Glomerular visceral epithelial cell (primary cell): ENCODE measurements around the gene IFI27L1.

Experiments used
- DNase-seq: peaks from one replicate; pipeline ENCODE4 v3.0.0-alpha.2; 2016; ENCODE audit errors: extremely low spot score

IFI27L1 gene

GRCh38 chr14:94113908-94114588, 32.9 kb downstream of the IFI27L1 start:
- peak; percentile 14 for DNase-seq

GRCh38 chr14:94114589-94115057, 33.5 kb downstream of the IFI27L1 start:
- DNase-seq = no peak

- DNase-seq = no peak
Observed at GRCh38 chr14:94115058-94115591, 34.0 kb downstream of the IFI27L1 start.

GRCh38 chr14:94115631-94116030, 34.5 kb downstream of the IFI27L1 start:
- DNase-seq = no peak

GRCh38 chr14:94116701-94117100, 35.6 kb downstream of the IFI27L1 start:
- DNase-seq = no peak

GRCh38 chr14:94117856-94118255, 36.7 kb downstream of the IFI27L1 start:
- DNase-seq = no peak

GRCh38 chr14:94119071-94119470, 38.0 kb downstream of the IFI27L1 start:
- no peak for DNase-seq

- no peak for DNase-seq
Observed at GRCh38 chr14:94120667-94121340, 39.7 kb downstream of the IFI27L1 start.

- DNase-seq = no peak
Observed at GRCh38 chr14:94121485-94121884, 40.4 kb downstream of the IFI27L1 start.

- no peak for DNase-seq
Observed at GRCh38 chr14:94122438-94122837, 41.3 kb downstream of the IFI27L1 start.

- no peak for DNase-seq
Observed at GRCh38 chr14:94123296-94123695, 42.2 kb downstream of the IFI27L1 start.

- DNase-seq = peak; percentile 61
Observed at GRCh38 chr14:94123868-94124267, 42.8 kb downstream of the IFI27L1 start.

GRCh38 chr14:94124582-94125377, 43.7 kb downstream of the IFI27L1 start:
- no peak for DNase-seq

- DNase-seq = no peak
Observed at GRCh38 chr14:94125659-94126418, 44.7 kb downstream of the IFI27L1 start.

- DNase-seq = no peak
Observed at GRCh38 chr14:94126419-94126677, 45.2 kb downstream of the IFI27L1 start.

GRCh38 chr14:94126800-94127199, 45.7 kb downstream of the IFI27L1 start:
- no peak for DNase-seq

- no peak for DNase-seq
Observed at GRCh38 chr14:94127330-94127729, 46.2 kb downstream of the IFI27L1 start.

GRCh38 chr14:94128216-94128839, 47.2 kb downstream of the IFI27L1 start:
- no peak for DNase-seq

- DNase-seq = peak; percentile 88
Observed at GRCh38 chr14:94129111-94129757, 48.1 kb downstream of the IFI27L1 start, which contains the start of gene IFI27L2. Gene IFI27L2, minus strand, starts transcription at chr14:94129604. Its CDS starts 40 bp downstream, at chr14:94129564.

- peak; percentile 56 for DNase-seq
Observed at GRCh38 chr14:94129758-94130414, 48.8 kb downstream of the IFI27L1 start.
